Activated CD4-positive, CD25-positive, alpha-beta regulatory T cell treated with anti-CD3 and anti-CD28 coated beads, Interleukin-2, amount 50 U/mL, for 24 hours (primary cell): ENCODE measurements around the gene CNTNAP4.

Source experiments
- ATAC-seq, 2 donors: fragments of 150-1000 bp; cut with Tn5 transposase; one replicate each; pipeline ENCODE4 v1.10.0; 2021; ENCODE audit warnings: mild to moderate bottlenecking in 1 of 2, moderate library complexity in 1 of 2

The CNTNAP4 gene

GRCh38 chr16:76276745-76277438, at the start of gene CNTNAP4:
Gene CNTNAP4, plus strand, starts transcription at chr16:76277401. Its CDS starts 262 bp downstream, at chr16:76277663.
- ATAC-seq, result no peak

DNA sequence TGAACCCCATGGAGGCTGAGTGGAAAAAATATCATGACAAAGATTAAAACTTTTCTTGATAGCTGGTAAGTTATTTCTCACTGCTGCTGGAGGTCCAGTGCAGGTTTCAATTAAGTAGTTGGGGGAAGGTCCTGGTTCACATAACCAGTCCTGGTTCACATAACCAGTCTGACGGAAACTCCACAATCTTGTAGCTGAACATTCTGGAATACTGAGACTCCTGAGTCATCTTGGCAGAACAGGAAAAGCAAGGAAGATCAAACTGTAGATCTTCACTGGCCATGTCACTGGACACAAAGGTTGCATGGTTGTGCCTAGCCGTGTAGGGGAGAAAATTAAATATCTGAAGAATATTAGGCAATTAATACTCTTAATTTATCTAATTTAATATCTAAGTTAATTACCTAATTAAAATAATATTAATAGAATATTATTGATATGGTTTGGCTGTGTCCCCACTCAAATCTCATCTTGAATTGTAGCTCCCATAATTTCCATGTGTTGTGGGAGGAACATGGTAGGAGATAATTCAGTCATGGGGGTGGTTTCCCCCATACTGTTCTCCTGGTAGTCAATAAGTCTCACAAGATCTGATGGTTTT, 48.6 kb upstream of the CNTNAP4 start:
- ATAC-seq, result no peak

- no peak for ATAC-seq
Observed at GRCh38 chr16:76232704-76233103, 44.5 kb upstream of the CNTNAP4 start.

DNA sequence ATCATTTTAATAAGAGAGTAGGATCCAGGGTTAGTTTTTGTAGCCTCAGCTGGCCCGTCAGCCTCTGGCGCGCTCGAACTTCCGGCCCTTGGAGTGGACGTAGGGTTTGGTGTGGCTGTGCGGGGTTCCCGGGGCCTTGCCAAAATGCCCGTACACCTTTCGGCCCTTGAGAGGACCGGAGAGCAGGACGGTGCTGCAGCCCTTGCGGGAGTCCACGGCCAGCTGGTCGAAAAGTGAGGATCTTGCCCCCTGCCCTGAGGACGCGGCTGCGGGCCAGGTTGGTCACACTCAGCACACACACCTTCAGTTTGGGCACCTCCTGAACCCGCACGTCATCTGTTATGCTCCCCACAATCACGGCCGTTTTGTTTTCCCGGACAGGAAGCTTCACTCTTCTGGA, 42.2 kb upstream of the CNTNAP4 start:
- no peak for ATAC-seq

- ATAC-seq, result no peak
Observed at GRCh38 chr16:76235426-76235825, 41.8 kb upstream of the CNTNAP4 start.

DNA sequence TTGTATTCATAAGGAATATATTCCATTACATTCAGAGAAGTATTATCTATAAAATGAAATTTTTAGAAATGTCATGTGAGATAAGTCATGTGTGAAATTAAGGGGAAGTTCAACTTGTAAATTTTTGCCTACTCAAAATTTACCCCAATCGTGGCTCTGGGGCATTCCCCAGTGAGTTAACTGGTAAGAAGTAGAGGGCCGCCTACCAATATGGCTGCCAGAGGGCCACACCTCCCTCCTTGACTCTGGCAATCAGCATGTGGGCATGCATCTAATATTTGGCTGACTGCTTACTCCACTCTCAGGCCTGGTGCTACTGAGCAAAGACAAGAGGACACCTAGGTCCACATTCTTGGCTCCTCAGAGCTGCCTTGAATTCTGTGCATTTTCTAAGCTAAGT, 39.7 kb upstream of the CNTNAP4 start:
- ATAC-seq, result no peak

DNA sequence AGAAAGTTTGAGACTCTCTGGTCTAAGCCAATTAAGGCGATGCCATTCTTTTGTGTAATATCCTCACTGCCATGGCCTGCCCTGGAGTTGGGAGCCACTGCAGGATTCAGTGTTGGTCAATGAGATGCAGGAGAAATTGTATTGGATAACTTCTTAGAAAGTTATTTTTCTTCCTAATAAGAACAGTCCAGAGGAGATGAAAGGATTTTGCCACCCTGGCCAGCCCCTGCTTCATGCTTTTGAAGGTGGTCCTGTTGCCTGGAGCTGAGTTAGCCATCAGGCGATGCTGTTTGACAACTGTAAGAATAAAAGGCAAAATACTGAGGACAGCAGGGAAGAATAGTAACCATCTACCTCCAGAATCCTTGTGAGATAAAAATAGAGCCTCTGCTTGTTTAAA, 35.4 kb upstream of the CNTNAP4 start:
- no peak for ATAC-seq

GRCh38 chr16:76243620-76244019, 33.6 kb upstream of the CNTNAP4 start:
- no peak for ATAC-seq

GRCh38 chr16:76246587-76246986, 30.6 kb upstream of the CNTNAP4 start:
- no peak for ATAC-seq

DNA sequence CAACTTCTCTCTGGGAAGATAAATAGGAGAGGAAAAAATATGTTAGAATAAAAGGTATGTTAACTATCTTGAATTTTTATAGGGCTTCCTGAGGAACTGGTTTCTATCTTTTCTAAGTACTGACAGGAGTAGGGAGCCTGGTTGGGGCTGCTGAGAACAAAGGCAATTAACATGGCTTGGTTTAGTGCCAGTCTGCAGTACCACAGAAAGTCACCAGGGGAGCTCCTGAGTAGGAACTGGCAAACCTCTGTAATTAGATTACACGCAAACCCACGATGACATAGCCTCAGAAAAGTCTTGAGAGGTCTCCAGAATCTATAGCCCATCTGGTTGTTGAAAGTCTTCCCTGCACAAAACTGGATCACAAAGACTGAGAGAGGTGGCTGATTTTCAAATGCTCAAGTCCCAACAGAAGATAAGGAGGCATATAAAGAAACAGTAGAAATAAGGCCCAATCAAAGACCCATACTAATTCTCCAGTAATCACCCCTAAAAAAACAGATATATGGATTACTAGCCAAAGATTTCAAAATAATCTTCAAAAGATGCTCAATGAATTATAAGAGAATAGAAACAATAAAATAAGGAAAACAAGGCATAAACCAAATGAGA, 11.7 kb upstream of the CNTNAP4 start:
- ATAC-seq, result no peak

GRCh38 chr16:76268824-76269223, 8.4 kb upstream of the CNTNAP4 start:
- ATAC-seq, result no peak

DNA sequence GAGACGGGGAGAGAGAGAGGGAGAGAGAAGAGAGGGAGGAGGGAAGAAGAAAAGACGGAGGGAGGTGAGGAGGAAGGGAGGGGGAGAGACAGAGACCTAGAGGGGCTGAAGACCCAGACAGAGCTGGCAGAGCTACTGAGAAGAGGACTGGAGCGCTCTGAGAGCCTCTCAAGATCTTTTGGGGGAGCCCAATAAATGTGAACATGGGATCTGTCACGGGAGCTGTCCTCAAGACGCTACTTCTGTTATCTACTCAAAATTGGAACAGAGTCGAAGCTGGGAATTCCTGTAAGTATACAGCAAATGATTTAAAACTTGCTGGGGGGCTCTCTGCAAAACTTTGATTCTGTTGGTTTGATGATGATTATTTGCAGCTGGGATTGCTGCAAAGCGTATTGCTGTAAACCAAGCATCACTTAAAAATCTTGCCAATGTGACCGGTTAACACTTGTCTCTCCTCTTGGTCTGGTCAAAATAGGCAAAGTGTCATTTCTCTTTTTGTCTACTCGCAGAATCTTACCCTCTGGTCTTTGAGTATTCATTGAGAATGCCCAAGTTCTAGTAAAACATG, 344 bp downstream of the CNTNAP4 start:
- ATAC-seq, result no peak

GRCh38 chr16:76278086-76278485, 885 bp downstream of the CNTNAP4 start:
- ATAC-seq, result no peak

DNA sequence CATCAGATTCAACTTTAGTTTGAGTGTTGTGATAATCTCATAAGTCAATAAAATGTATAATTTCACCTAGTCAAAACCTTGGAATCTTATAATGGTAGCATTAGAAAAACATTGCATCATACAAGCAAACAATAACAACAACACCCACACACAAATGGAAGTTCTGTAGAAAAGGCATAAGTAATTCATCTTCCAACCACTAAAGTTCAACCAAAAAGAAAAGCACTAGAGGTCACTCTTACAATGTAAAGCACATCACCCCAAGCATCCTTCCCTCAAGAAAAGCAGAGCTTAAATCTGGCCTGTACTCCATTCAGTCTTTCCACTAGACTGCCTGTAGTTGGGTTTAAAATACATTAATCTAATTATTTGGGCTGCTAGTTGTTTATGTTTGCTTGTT, 1.8 kb downstream of the CNTNAP4 start:
- no peak for ATAC-seq

DNA sequence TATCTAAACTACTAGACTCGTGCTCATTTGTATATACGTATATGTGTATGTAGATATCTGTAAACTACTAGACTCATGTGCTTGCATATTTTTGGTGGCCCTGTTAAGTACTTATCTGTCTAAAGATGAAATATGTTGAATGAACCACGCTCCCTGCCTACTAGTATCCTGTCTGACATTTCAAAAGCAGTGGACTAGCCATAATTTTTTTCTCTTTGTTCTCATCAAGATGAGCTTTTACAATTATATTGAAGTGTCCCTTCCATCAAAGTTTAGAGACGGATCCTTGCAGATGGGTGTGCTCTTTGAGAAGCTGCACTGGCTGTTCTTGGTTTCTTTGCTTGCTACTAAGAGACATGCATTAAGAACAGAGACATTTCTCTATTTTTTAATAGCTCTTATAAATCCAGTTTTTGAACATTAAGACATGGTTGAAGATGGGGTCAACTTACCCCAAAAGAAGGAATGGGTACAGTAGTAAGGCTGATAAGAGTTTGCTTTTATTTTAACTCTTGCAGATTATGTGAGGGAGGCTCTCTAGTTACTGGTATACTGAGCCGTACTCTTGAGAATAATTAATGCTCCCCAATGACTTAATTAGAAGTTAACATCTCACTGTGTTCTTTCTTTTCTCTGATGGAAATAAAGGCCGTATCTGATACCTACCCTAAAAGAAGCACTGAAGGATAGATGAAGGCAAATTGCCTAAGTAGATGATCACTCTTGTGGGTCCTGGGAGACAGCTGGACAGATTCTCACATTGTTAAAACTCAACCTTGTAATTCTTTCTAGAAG, 3.4 kb downstream of the CNTNAP4 start:
- no peak for ATAC-seq

DNA sequence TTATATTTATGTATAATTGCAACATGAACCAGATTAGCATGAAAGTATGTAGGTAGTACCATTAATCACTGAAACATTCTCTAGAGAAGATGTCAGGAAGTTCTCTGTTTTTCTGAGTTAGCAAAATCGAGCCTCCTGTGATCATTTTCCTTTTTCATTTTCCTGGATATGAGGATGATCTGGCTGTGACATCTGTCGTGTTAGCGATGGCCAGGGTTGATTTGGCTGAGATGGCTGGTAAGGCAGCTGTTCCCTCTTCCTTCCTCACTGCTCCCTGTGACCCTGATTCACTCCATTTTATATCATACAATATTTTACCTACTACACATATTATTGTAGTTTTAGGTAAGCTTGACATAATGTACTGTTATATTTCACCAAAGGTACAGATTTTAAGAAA, 10.3 kb downstream of the CNTNAP4 start:
- no peak for ATAC-seq

DNA sequence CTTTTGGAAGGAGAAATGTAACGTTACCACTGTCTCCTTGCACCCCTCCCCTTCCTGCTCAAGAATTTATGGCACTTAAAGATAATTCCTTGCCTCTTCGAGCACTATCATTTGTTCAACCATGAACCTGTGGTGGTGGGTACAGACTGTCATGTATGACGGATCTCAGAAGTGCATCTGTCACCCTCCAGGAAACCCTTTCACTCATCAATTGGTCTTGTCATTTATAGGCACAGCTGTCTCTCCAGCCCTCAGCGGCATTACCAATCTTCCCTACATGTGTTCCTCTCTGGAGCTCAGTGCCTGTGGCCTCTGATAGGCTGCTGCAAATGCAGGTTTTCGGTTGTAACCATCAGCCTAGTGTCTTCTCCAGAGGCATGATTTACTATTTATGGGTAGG, 15.0 kb downstream of the CNTNAP4 start:
- ATAC-seq, result no peak

GRCh38 chr16:76293980-76294379, 16.8 kb downstream of the CNTNAP4 start:
- ATAC-seq, result no peak

DNA sequence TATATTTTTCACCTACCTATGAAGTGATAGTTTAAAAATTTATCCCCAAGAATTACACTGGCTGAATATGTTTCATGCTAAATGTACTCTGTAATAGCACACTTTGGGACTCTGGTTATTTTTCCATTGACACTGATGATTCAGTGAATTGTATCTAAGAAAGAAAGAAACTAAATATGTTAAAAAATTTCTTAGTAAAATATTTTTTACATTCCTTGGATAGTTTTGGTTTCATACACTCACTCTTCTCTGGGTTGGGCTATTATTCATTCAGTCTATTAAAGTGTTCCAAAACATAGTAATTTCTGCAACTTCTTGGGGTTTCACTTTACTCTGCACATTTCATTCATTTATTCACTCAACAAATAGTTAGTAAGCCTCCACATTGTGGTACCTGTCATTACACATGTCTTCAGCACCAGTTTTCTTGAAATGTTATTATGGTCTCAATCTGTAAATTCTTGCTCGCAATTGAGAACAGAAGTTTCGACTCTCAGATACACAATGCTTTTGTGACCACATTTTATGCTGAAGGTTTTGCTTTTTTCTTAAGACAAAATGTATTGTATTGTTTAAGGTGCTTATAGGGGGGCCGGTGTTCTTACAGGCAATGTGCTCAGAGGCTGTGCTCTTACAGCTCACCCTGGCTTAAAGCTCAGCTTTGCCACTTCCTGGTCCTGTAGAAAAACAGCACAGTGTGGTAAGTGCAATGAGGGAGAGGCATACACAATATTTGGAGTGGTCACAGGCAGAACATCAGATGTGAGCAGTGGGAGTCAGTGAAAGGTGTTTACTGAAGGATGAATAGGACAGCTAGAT, 17.4 kb downstream of the CNTNAP4 start:
- no peak for ATAC-seq

GRCh38 chr16:76297941-76298340, 20.7 kb downstream of the CNTNAP4 start:
- ATAC-seq, result no peak

DNA sequence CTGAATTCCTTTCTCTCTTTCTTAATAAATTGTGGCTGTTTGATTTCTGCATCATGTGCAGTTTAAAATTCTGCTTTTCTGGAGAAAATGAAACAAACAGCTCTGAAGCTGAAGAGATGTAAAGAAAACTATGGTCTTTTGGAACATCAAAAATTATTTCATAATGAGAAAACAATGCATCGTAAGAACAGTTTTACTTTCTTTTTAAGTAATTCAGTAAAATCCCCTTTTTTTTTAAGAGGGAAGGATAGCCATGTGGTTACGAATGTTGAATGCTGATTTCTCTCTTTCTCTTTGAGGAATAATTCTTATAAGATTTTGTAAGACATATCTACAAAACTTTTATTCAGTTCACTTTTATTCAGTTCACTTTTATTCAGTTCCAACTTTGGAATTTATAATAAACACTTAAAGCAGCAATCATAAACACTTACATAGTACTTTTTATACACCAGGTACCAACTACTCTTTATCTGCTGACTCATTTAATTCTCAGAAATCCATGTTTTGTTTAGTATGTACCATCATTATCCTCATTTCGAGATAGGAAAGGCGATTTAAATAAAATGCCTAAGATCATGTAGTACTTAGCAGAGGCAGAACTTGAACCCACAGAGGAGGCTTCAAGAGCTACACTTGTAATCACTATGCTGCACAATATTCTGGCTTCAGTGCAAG, 26.6 kb downstream of the CNTNAP4 start:
- ATAC-seq, result no peak
